Adipocyte (in vitro differentiated cells): Measurements from ENCODE around the gene NTRK3.
"Not testable (repeated sequence)": the region's sequence is repeated elsewhere in the genome, so short reads cannot be mapped to it uniquely, and the experiment has no call there.

Experiments used
- DNase-seq: peaks from one replicate; pipeline ENCODE4 v3.0.0-alpha.2; 2015; ENCODE audit warnings: low read depth
- H3K27me3 ChIP-seq: replicated peaks from 2 replicates; pipeline ENCODE4 v1.7.0; 2013; ENCODE audit warnings: mild to moderate bottlenecking, low read length, moderate library complexity; ENCODE audit not compliant: control insufficient read depth, insufficient read depth
- H3K36me3 ChIP-seq: 2 replicates; pipeline ENCODE4 v1.7.0; 2013; ENCODE audit warnings: low read length, mild to moderate bottlenecking, moderate library complexity; ENCODE audit not compliant: control insufficient read depth, insufficient read depth, severe bottlenecking
- H3K4me1 ChIP-seq: 2 replicates; pipeline ENCODE4 v1.7.0; 2013; ENCODE audit warnings: mild to moderate bottlenecking, low read length, moderate library complexity; ENCODE audit not compliant: control insufficient read depth, insufficient read depth
- H3K4me3 ChIP-seq: 2 replicates; pipeline ENCODE4 v1.7.0; 2013; ENCODE audit warnings: mild to moderate bottlenecking, low read length, moderate library complexity
- H3K9ac ChIP-seq: 2 replicates; pipeline ENCODE4 v1.7.0; 2013; ENCODE audit warnings: mild to moderate bottlenecking, low read length, moderate library complexity
- H3K9me3 ChIP-seq: 2 replicates; pipeline ENCODE4 v1.7.0; 2013; ENCODE audit warnings: mild to moderate bottlenecking, low read length, moderate library complexity; ENCODE audit not compliant: control insufficient read depth

Gene NTRK3

GRCh38 chr15:88072598-88073390 is 183.7 kb downstream of the NTRK3 start:
- H3K4me1 ChIP-seq: no peaks in the 10 kb centered on the region
- no peaks in the 10 kb centered on the region for H3K9me3 ChIP-seq
- DNase-seq: no peak
- H3K36me3 ChIP-seq: no peaks in the 10 kb centered on the region
- peaks cover 17% of the 10 kb centered on the region for H3K27me3 ChIP-seq
- H3K4me3 ChIP-seq: no peak overlapping the region
- no peak overlapping the region for H3K9ac ChIP-seq

DNA sequence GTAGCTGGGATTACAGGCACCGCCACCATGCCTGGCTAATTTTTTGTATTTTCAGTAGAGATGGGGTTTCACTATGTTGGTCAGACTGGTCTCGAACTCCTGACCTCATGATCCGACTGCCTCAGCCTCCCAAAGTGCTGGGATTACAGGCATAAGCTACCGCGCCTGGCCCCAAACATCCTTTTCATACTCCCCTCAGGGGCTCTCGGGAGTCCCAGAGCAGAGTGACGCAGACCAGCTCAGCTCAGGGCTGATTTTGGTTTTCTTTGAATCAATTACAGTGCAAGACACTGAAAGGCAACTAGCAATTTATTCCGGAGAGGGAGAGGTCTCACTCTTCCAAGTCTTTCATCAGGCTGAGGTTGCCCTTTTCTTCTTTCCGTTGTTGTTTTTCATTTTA is 184.4 kb downstream of the NTRK3 start:
- not testable (repeated sequence) for DNase-seq, H3K9ac ChIP-seq, H3K4me1 ChIP-seq, H3K36me3 ChIP-seq, H3K4me3 ChIP-seq, H3K9me3 ChIP-seq
- peaks cover 17% of the 10 kb centered on the region for H3K27me3 ChIP-seq

GRCh38 chr15:88071141-88071540 is 185.4 kb downstream of the NTRK3 start:
- DNase-seq: no peak
- Histone ChIP-seq H3K9ac (no peak overlapping the region), H3K27me3 (peaks cover 17% of the 10 kb centered on the region), H3K4me3 (no peak overlapping the region), H3K4me1 (no peaks in the 10 kb centered on the region), H3K9me3 (no peaks in the 10 kb centered on the region), H3K36me3 (no peaks in the 10 kb centered on the region)

DNA sequence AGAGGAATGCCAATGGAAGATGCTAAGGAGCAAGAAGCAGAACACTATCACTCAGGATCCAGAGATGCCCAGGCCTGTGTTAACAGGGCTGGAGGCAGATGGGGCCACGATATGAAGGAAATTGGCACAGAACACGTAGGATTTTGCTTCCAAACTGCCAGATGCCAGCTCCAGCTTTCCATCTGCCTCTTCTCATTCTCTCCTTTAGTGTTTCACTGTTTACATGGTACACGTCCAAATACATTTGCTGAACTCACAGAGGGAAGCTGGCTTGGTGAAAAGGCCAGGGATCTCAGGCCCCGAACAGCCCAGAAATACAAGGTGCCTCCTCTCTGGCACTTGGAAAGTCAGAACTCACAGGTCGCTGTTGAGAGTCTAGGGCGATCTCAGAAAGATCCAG is 187.0 kb downstream of the NTRK3 start:
- peaks cover 14% of the 10 kb centered on the region for H3K27me3 ChIP-seq
- H3K4me3 ChIP-seq: no peak overlapping the region
- no peaks in the 10 kb centered on the region for H3K36me3 ChIP-seq
- H3K9ac ChIP-seq: no peak overlapping the region
- DNase-seq: no peak
- no peaks in the 10 kb centered on the region for H3K4me1 ChIP-seq
- no peaks in the 10 kb centered on the region for H3K9me3 ChIP-seq

- peaks cover 10% of the 10 kb centered on the region for H3K27me3 ChIP-seq
- DNase-seq: no peak
- H3K9me3 ChIP-seq: peaks cover 4% of the 10 kb centered on the region
- no peak overlapping the region for H3K9ac ChIP-seq
- H3K36me3 ChIP-seq: no peaks in the 10 kb centered on the region
- H3K4me3 ChIP-seq: no peak overlapping the region
- H3K4me1 ChIP-seq: no peaks in the 10 kb centered on the region
Measured at GRCh38 chr15:88067331-88067685, 189.2 kb downstream of the NTRK3 start.

DNA sequence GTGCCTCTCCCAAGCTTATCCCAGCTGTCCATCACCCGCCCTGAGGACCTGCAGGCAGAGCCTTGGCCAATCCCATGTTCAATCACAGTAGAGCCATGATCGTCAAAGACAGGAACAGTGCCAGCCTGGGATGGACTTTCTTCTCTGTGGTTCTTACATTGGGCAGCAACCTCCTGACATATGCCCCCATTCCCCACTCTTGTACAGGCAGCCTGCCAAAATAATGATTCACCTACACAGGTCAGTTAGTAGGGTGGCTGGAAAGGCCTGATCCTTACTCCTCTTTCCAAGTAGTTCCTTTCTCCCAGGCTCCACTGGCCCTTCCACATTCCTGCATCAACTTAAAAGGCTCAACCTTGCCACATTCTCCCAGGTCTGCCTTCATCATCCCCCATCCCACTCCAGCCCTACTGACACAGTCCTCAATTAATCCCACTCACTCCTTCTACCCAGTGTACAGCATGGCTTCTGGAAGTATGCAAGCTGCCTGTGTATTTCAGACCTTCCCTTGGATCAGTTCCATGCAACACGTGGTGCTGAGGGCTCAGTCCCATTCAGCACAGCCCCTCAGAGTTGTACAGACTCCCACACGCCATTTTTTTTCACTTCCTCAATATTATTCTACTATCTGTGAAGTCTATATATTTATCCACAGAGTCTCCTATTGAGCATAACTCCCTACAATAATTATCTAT is 189.8 kb downstream of the NTRK3 start:
- DNase-seq: no peak
- Histone ChIP-seq H3K4me3 (no peak overlapping the region), H3K36me3 (no peaks in the 10 kb centered on the region), H3K27me3 (peaks cover 15% of the 10 kb centered on the region), H3K4me1 (no peaks in the 10 kb centered on the region), H3K9me3 (peaks cover 4% of the 10 kb centered on the region), H3K9ac (no peak overlapping the region)

DNA sequence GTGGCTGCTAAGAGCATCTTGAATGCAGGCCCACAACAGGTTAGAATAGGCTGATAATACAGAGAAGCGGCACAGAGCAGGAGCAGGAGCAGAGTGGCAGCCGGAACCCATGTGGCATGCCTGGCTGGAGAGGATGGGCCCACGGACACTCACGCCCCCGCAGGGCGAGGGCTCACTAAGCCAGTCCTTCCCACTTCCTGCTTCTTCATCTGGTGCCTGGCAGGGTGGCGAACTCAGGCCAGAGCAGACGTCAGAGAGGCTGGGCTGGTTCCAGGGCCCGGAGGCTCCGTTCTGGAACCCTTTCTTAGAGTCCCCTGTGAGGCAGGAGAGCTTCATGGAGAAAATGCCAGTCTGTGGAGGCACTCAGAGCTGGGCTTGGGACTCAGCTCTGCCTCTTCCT is 195.1 kb downstream of the NTRK3 start:
- peaks cover 5% of the 10 kb centered on the region for H3K27me3 ChIP-seq
- no peaks in the 10 kb centered on the region for H3K36me3 ChIP-seq
- DNase-seq: no peak
- no peak overlapping the region for H3K9ac ChIP-seq
- no peak overlapping the region for H3K4me3 ChIP-seq
- no peaks in the 10 kb centered on the region for H3K4me1 ChIP-seq
- peaks cover 4% of the 10 kb centered on the region for H3K9me3 ChIP-seq

DNA sequence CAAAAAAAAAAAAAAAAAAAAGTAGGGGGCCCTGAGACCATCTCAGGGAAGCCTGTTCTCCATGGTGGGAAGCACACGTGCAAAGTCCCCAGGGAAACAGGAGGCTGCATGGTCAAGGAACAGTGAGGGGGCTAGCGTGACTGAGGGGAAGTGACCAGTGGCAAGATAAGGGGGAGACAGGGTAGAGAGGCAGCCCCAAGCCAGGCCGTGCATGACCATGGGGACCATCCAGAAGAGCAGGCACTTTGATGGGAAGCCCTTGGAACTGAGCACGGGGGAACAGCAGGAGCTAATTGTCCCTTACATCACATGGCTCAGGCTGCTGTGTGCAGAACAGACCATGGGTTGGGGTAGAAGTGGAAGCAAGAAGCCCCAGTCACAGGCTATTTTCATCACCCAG is 196.2 kb downstream of the NTRK3 start:
- H3K9ac ChIP-seq: no peak overlapping the region
- peaks cover 5% of the 10 kb centered on the region for H3K27me3 ChIP-seq
- no peaks in the 10 kb centered on the region for H3K36me3 ChIP-seq
- no peaks in the 10 kb centered on the region for H3K4me1 ChIP-seq
- no peak for DNase-seq
- H3K9me3 ChIP-seq: peaks cover 4% of the 10 kb centered on the region
- no peak overlapping the region for H3K4me3 ChIP-seq

- H3K4me1 ChIP-seq: no peaks in the 10 kb centered on the region
- H3K9me3 ChIP-seq: peaks cover 3% of the 10 kb centered on the region
- H3K4me3 ChIP-seq: no peak overlapping the region
- no peak overlapping the region for H3K9ac ChIP-seq
- no peak for DNase-seq
- H3K27me3 ChIP-seq: peaks cover 5% of the 10 kb centered on the region
- H3K36me3 ChIP-seq: no peaks in the 10 kb centered on the region
Measured at GRCh38 chr15:88057836-88058235, 198.7 kb downstream of the NTRK3 start.

GRCh38 chr15:88049506-88049905 is 207.0 kb downstream of the NTRK3 start:
- DNase-seq: no peak
- no peaks in the 10 kb centered on the region for H3K36me3 ChIP-seq
- no peak overlapping the region for H3K4me3 ChIP-seq
- H3K9ac ChIP-seq: no peak overlapping the region
- peaks cover 12% of the 10 kb centered on the region for H3K27me3 ChIP-seq
- no peaks in the 10 kb centered on the region for H3K9me3 ChIP-seq
- no peaks in the 10 kb centered on the region for H3K4me1 ChIP-seq

DNA sequence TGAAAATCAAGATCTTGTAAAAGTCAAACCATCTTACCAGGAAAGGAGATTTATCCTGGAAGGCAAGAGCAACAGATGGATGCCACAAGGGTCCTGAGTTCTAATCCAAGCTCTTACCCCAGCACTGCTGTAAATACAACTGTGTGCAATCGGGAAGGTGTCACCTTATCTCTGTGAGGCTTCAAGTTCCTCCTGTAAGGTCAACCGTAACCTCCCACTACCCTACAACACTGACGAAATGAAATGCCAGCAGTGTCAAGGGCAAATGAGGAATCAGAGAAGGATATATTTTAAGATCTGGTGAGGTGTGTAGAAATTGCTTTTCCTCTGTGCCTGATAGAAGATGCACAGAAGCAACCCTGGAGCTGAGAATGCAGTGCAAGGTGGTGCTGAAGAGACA is 207.8 kb downstream of the NTRK3 start:
- Histone ChIP-seq H3K36me3 (no peaks in the 10 kb centered on the region), H3K9me3 (no peaks in the 10 kb centered on the region), H3K4me1 (peaks cover under 1% of the 10 kb centered on the region), H3K4me3 (no peak overlapping the region), H3K27me3 (peaks cover 12% of the 10 kb centered on the region), H3K9ac (no peak overlapping the region)
- no peak for DNase-seq
